ENCODE data around the gene COMMD4.

The COMMD4 gene

DNA sequence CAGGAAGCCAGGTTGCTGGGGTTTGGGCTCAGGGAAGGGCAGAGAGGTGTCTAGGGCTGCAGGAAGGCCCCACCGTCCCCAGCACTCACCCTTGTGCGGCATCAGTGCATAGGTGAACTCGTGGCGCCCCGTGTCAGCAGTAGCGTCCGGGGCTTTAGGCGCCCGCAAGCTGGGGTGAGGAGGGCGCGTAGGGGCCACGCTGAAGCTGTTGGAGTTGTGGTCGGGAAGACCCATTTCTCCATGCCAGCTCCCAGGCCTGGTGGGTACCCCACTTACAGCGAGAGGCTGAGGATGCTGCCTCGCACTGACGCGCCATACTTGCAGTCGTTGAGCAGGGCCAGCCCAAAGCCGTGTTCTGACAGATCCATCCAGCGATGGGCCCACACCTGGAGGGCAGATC, 20.7 kb downstream of the COMMD4 start:
- DNase-seq (ENCODE audit: low spot score) = no peak

DNA sequence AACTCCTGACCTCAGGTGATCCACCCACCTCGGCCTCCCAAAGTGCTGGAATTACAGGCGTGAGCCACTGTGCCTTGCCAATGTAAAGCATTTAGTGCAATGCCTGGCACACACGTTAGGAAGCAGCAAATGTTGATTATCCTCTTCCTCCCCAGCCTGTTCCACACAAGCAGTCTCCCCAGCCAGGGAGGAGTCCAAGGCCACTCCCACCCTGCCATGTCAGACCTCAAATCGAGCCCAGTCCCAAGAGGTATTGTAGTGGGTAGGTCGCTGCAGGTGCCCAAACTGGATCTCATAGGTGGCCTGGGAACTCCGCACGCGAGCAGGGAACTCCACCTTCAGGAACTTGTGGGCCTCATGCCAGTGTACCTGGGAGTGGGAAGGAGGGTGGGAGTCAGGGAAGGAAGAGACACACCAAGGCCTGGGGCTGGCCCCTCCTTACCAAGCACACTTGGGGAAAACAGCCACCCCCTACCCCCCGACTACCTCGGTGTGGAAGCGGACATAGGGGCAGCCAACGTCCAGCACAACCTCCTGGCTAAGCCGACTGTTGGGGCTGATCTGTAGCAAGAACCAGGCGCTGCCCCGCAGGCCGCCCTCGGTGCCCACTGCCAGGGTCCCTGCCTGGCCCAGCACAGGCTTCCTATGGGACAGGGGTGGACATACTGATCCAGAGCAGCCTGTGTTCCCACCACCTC, 22.3 kb downstream of the COMMD4 start:
- DNase-seq (ENCODE audit: low spot score) = no peak

GRCh38 chr15:75358771-75359536, 23.1 kb downstream of the COMMD4 start:
- DNase-seq (ENCODE audit: low spot score) = no peak

- DNase-seq (ENCODE audit: low spot score) = no peak
These were observed 23.8 kb downstream of the COMMD4 start for GRCh38 chr15:75359537-75360250.

- DNase-seq (ENCODE audit: low spot score) = no peak
These were observed 24.5 kb downstream of the COMMD4 start for GRCh38 chr15:75360391-75360790.

DNA sequence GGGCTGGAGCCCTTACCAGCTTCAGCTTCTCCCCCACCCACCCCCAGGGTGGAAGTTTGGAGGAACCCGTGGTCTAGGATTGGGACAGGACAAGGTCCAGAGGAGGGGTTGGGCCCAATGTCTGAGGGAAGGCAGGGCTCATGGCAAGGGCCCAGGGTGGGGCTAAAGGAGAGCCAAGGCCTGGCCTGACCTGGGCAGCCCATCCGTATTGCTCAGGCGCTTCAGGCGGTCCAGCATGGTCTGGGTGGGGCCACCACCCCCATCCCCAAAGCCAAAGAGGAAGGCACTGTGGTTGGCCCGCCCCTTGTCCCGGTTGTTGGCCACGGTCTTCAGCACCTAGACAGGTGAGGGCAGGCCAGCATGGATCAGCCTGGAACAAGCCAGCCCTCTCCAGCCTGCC, 25.0 kb downstream of the COMMD4 start:
- no peak for DNase-seq (ENCODE audit: low spot score)

GRCh38 chr15:75361361-75361988, 25.6 kb downstream of the COMMD4 start:
- DNase-seq (ENCODE audit: low spot score) = no peak

- DNase-seq (ENCODE audit: low spot score) = no peak
These were observed 26.3 kb downstream of the COMMD4 start for GRCh38 chr15:75361989-75362641.

DNA sequence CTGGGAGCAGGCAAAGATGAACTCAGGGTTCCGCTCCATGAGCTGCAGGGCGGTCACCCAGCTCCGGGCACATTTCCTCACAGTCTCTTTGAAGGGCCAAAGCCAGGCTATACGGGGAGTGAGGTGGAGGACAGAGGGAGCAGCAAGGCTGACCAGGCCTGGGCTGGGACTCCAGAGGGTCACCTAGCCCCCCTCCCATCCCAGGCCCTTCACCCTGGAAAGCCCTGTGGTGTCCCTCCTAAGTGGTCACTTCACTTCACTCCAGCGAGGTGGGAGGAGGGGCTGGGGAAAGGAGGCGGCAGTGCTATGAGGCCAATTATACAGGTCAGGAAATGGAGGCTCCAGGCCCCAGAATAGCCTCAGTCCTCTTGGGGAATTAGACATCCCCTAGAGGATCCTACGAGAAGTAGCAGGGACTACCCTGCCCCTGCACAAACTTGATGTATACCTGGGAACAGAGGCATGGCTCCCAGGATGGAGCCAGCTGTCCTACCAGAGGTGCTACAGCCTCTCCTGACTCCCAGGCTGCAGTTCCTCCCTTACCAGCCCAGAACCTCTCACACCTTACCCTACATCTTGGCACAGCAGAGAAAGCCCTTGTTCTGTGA, 26.9 kb downstream of the COMMD4 start:
- DNase-seq (ENCODE audit: low spot score) = no peak

- no peak for DNase-seq (ENCODE audit: low spot score)
These were observed 27.9 kb downstream of the COMMD4 start for GRCh38 chr15:75363786-75364185.

- DNase-seq (ENCODE audit: low spot score) = no peak
These were observed 29.0 kb downstream of the COMMD4 start for GRCh38 chr15:75364881-75365280.

- no peak for DNase-seq (ENCODE audit: low spot score)
These were observed 30.3 kb downstream of the COMMD4 start for GRCh38 chr15:75366163-75366562.

- no peak for DNase-seq (ENCODE audit: low spot score)
These were observed 31.1 kb downstream of the COMMD4 start for GRCh38 chr15:75367006-75367405.

GRCh38 chr15:75367406-75367912, 31.6 kb downstream of the COMMD4 start:
- DNase-seq (ENCODE audit: low spot score) = no peak

GRCh38 chr15:75367913-75368688, 32.2 kb downstream of the COMMD4 start, which contains the start of gene MAN2C1:
Gene MAN2C1 (minus strand): TSS chr15:75368607. CDS start chr15:75368583, 24 bp downstream.
- DNase-seq (ENCODE audit: low spot score) = peak; percentile 89

- DNase-seq (ENCODE audit: low spot score) = no peak
These were observed 32.9 kb downstream of the COMMD4 start for GRCh38 chr15:75368689-75369239.

GRCh38 chr15:75369897-75370581, 34.2 kb downstream of the COMMD4 start:
- no peak for DNase-seq (ENCODE audit: low spot score)

DNA sequence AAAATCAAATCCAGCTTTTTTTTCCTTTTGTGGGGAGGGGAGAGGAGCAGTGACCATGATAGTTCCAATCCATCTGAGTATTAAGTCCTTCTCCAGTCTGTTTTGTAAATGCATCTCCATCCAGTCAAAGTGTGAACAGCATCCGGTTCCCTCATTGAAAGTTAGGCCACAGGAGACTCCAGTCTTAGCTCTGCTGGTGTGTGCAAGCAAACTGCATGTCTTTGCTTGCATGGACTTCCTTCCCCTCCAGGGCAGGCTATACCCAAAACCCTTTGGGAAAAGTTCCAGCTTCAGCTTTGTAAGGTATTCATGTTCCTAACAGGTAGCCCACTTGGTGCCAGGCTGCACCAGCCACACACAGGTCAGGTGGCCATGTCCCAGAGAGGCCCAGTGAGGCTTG, 35.6 kb downstream of the COMMD4 start:
- no peak for DNase-seq (ENCODE audit: low spot score)

- DNase-seq (ENCODE audit: low spot score) = no peak
These were observed 36.2 kb downstream of the COMMD4 start for GRCh38 chr15:75371901-75372688.

Data from globus pallidus (tissue), 1 donor.